ENCODE measurements around the gene TBXAS1.
"Not testable (repeated sequence)": the region's sequence is repeated elsewhere in the genome, so short reads cannot be mapped to it uniquely, and the experiment has no call there.

The TBXAS1 gene

DNA sequence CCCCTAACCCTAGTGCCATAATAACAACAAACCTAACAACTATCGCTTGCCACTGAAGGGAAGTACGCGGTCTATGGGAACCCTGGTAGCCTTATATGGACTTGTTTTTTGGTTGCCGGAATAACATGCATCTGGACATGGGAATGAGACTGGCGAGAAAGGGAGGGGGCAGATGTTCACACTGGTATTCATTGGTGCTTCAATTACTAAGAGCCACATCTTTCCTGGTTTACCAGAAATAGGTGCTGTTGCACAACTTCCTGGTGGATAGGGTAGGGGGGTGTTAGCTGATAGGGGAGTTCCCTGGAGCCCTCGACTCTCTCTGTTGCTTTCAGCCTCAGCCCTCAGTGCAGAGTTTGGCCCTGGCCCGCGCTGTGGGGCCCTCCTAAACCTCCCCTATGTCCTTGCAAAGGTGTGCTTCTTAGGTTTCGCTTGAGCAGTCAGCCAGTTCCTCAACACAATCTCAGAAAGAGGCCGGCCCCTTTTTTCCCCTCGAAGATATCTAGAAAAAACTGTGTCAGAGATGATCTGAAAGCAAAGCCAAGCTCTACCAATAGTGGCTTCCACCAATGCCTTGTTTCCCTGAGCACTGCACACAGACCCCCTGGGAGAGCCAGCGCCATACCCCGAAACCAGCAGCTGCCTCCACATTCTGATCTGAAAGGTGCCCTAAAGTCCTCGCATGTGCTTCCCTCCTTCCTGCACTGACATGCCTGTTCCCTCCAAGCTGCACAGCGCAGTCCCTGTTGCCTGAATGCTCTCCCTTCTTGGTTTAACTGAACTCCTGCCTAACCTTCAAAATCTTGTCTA, 13.5 kb downstream of the TBXAS1 start:
- no CpG with 5 or more reads among the region's 15 CpGs for WGBS (ENCODE audit: insufficient coverage, insufficient read length)
- Histone ChIP-seq H3K4me3 (ENCODE audit: low read length) (no peak overlapping the region), H3K36me3 (ENCODE audit: control insufficient read depth, insufficient read depth, low read length) (no peaks in the 10 kb centered on the region), H3K27ac (ENCODE audit: low read length) (no peak overlapping the region), H3K4me1 (ENCODE audit: control insufficient read depth, insufficient read depth, low read length) (no peaks in the 10 kb centered on the region), H3K9me3 (ENCODE audit: control insufficient read depth, insufficient read depth, low read length) (no peaks in the 10 kb centered on the region), H3K27me3 (ENCODE audit: control insufficient read depth, insufficient read depth, low read length) (no peaks in the 10 kb centered on the region)
- no peak for DNase-seq (ENCODE audit: low read depth, low spot score)

DNA sequence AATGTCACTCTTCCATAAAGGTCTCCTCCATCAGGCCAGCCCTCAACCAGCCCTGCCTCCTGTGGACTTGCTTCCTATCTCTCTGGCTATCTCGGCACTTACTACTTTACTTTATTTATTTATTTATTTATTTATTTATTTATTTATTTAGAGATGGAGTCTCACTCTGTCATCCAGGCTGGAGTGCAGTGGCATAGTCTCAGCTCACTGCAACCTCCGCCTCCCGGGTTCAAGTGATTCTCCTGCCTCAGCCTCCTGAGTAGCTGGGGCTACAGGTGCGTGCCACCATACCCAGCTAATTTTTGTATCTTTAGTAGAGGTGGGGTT, 14.1 kb downstream of the TBXAS1 start:
- H3K4me1 ChIP-seq (ENCODE audit: control insufficient read depth, insufficient read depth, low read length); H3K9me3 ChIP-seq (ENCODE audit: control insufficient read depth, insufficient read depth, low read length); H3K4me3 ChIP-seq (ENCODE audit: low read length); H3K27ac ChIP-seq (ENCODE audit: low read length); H3K27me3 ChIP-seq (ENCODE audit: control insufficient read depth, insufficient read depth, low read length); H3K36me3 ChIP-seq (ENCODE audit: control insufficient read depth, insufficient read depth, low read length); DNase-seq (ENCODE audit: low read depth, low spot score): not testable (repeated sequence)
- WGBS (ENCODE audit: insufficient coverage, insufficient read length): no CpG with 5 or more reads among the region's 4 CpGs

DNA sequence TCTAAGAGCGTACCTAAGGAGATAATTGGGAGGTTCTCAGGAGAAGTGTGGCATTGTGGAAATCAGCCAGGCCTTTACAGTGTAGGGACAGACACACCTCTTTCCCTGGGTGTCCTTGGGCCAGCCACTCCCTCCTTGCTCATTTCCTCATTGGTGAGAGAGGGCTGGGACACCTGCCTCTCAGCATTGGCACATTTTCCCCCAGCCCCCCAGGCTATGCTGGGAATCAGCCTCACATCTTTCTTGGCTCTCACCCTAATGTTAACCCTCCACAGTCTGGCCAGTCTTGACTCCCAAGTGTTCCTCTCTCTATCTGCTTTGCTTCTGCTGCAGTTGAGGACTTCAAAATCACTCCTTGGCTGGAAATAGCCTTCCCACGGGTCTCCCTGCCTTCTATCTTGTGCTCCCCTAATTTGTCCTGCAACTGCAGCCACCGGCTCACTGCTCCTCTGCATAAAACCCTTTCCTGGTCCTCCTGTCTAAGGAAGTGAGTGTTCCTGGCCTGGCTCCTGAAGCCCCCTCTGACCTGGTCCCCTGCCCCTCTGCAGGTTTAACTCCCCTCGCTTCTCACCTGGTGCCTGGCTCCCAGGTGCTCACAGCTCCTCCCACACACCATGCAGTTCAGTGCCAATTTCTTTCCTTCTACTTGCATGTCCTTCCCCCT, 15.8 kb downstream of the TBXAS1 start:
- Histone ChIP-seq H3K27ac (ENCODE audit: low read length) (no peak overlapping the region), H3K9me3 (ENCODE audit: control insufficient read depth, insufficient read depth, low read length) (no peaks in the 10 kb centered on the region), H3K4me3 (ENCODE audit: low read length) (no peak overlapping the region), H3K36me3 (ENCODE audit: control insufficient read depth, insufficient read depth, low read length) (no peaks in the 10 kb centered on the region), H3K4me1 (ENCODE audit: control insufficient read depth, insufficient read depth, low read length) (no peaks in the 10 kb centered on the region), H3K27me3 (ENCODE audit: control insufficient read depth, insufficient read depth, low read length) (no peaks in the 10 kb centered on the region)
- WGBS (ENCODE audit: insufficient coverage, insufficient read length): no CpG with 5 or more reads among the region's 4 CpGs
- DNase-seq (ENCODE audit: low read depth, low spot score): no peak

DNA sequence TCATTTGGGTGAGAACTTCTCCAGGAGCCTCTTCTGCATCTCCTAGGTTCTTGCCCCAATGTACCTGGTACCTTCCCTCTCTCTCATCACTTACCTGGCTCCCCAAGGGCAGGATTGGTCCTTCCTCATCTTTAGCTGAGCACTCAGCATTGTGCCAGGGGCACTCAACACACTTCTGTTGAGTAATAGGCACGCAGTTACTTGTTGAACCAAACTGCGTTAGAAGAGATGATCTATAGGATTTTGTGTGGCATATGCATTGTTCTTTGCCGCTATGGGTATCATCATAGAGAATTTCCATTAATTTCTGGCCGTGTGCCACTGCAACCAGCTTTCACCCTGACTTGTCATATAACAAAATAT, 16.4 kb downstream of the TBXAS1 start:
- H3K9me3 ChIP-seq (ENCODE audit: control insufficient read depth, insufficient read depth, low read length): no peaks in the 10 kb centered on the region
- no peak overlapping the region for H3K27ac ChIP-seq (ENCODE audit: low read length)
- no peak overlapping the region for H3K4me3 ChIP-seq (ENCODE audit: low read length)
- no CpG with 5 or more reads among the region's 4 CpGs for WGBS (ENCODE audit: insufficient coverage, insufficient read length)
- no peak for DNase-seq (ENCODE audit: low read depth, low spot score)
- H3K36me3 ChIP-seq (ENCODE audit: control insufficient read depth, insufficient read depth, low read length): no peaks in the 10 kb centered on the region
- no peaks in the 10 kb centered on the region for H3K27me3 ChIP-seq (ENCODE audit: control insufficient read depth, insufficient read depth, low read length)
- no peaks in the 10 kb centered on the region for H3K4me1 ChIP-seq (ENCODE audit: control insufficient read depth, insufficient read depth, low read length)

DNA sequence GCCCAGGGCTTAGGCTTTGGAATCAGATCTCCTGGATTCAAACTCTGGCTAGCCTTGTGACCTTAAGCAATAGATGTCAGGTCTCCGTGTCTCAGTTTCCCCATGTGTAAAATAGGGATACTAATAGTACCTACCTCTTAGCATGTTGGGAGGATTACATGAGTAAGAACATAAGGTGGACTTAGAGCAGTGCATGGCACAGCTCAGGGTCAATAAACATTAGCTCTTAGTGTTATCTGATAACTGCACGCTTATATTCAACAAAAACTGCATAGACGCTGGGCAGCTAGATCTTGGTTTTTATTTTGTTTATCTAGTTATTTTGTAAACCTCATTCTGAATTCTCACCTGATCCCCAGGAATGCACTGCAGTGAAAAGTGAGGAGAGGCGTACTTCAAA, 17.2 kb downstream of the TBXAS1 start:
- no peaks in the 10 kb centered on the region for H3K27me3 ChIP-seq (ENCODE audit: control insufficient read depth, insufficient read depth, low read length)
- H3K4me3 ChIP-seq (ENCODE audit: low read length): no peak overlapping the region
- no CpG with 5 or more reads among the region's 4 CpGs for WGBS (ENCODE audit: insufficient coverage, insufficient read length)
- no peaks in the 10 kb centered on the region for H3K36me3 ChIP-seq (ENCODE audit: control insufficient read depth, insufficient read depth, low read length)
- H3K9me3 ChIP-seq (ENCODE audit: control insufficient read depth, insufficient read depth, low read length): no peaks in the 10 kb centered on the region
- no peak for DNase-seq (ENCODE audit: low read depth, low spot score)
- H3K4me1 ChIP-seq (ENCODE audit: control insufficient read depth, insufficient read depth, low read length): no peaks in the 10 kb centered on the region
- no peak overlapping the region for H3K27ac ChIP-seq (ENCODE audit: low read length)

DNA sequence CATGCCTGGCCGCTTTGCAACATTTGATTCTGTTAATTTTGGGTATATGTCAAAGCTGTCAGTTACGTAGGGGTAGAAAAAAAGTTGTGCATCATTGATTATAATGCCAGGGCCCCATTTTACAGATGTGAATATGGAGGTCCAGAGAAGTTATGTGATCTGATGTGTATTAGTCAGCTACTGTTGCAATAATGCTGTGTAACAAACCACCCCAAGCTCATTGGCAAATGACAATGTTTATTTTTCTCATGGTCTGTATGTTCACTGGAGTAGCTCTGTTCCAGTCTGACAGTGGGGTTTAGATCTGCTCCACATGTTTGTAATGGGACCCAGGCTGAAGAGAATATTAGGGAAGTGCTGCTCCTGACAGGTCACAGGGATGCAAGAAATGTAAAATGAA, 19.2 kb downstream of the TBXAS1 start:
- no peak for DNase-seq (ENCODE audit: low read depth, low spot score)
- Histone ChIP-seq H3K4me1 (ENCODE audit: control insufficient read depth, insufficient read depth, low read length) (no peaks in the 10 kb centered on the region), H3K27me3 (ENCODE audit: control insufficient read depth, insufficient read depth, low read length) (no peaks in the 10 kb centered on the region), H3K9me3 (ENCODE audit: control insufficient read depth, insufficient read depth, low read length) (no peaks in the 10 kb centered on the region), H3K27ac (ENCODE audit: low read length) (no peak overlapping the region), H3K4me3 (ENCODE audit: low read length) (no peak overlapping the region), H3K36me3 (ENCODE audit: control insufficient read depth, insufficient read depth, low read length) (no peaks in the 10 kb centered on the region)
- WGBS (ENCODE audit: insufficient coverage, insufficient read length): no CpG with 5 or more reads among the region's 2 CpGs

DNA sequence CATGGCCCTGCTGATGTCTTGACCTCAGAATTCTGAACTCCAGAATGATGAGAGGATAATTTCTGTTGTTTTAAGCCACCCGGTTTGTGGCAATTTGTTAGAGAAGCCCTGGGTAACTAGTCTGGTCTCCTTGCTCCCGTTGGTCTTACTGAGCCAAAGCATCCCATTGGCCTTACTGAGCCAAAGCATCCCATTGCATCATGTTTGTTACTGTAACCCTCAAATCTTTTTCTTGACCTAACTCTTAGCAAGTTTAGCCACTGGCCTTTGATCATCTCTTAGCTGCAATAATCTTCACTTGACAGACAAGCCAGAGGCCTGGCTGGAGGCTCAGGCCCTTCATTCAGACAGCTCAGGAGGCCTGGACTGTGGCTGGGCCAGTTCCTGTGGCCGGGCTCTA, 21.8 kb downstream of the TBXAS1 start:
- no peak overlapping the region for H3K4me3 ChIP-seq (ENCODE audit: low read length)
- no peak for DNase-seq (ENCODE audit: low read depth, low spot score)
- WGBS (ENCODE audit: insufficient coverage, insufficient read length): no CpG with 5 or more reads among the region's 3 CpGs
- H3K9me3 ChIP-seq (ENCODE audit: control insufficient read depth, insufficient read depth, low read length): no peaks in the 10 kb centered on the region
- no peaks in the 10 kb centered on the region for H3K27me3 ChIP-seq (ENCODE audit: control insufficient read depth, insufficient read depth, low read length)
- no peaks in the 10 kb centered on the region for H3K36me3 ChIP-seq (ENCODE audit: control insufficient read depth, insufficient read depth, low read length)
- H3K4me1 ChIP-seq (ENCODE audit: control insufficient read depth, insufficient read depth, low read length): no peaks in the 10 kb centered on the region
- no peak overlapping the region for H3K27ac ChIP-seq (ENCODE audit: low read length)

DNA sequence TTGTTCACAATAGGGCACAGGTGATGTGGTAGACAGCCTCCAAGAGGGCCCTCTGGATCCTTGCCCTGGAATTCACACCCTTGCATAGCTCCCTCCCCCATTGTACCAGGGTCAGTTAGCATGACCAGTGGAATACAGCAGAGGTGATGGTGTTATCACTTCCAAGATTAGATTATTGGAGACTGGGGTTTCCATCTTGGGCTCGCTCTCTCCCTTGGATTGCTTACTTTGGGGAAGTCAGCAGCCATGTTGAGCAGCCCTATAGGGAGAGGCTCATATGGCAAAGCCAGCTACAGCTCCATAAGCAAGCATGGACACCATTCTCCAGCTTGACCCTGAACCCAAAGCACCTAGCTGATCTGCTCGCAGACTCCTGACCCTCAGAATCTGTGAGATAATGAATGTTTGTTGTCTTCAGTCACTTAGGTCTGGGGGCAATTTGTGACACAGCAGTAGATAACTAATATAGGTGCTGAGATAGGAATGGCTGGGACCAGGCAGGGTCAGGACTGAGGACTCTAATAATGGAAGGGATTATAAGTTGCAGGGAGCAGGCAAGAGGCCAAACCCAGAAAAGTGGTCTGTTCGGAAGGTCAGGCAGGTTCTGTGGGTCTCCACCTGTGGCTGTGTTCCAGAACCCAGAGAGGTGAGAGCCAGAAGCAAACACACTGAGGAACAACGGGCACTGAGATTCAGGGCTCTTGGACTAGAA, 22.9 kb downstream of the TBXAS1 start:
- no peaks in the 10 kb centered on the region for H3K4me1 ChIP-seq (ENCODE audit: control insufficient read depth, insufficient read depth, low read length)
- no CpG with 5 or more reads among the region's 4 CpGs for WGBS (ENCODE audit: insufficient coverage, insufficient read length)

DNA sequence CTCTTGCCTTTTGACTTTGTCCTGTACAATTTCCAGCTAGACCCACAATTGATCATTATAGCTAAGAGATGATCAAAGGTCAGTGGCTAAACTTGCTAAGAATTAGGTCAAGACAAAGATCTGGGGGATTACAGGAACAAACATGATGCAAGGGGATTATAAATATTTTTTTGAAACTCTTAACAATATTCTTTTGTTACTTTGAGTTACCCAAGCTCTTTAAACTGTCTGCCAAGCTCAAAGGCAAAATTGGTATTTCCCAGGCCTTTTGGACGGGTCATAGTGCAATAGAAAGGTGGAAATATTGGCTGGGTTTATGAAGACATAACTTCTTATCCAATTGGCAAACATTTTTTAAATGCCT, 23.4 kb downstream of the TBXAS1 start:
- Histone ChIP-seq H3K9me3 (ENCODE audit: control insufficient read depth, insufficient read depth, low read length) (no peaks in the 10 kb centered on the region), H3K4me1 (ENCODE audit: control insufficient read depth, insufficient read depth, low read length) (no peaks in the 10 kb centered on the region), H3K4me3 (ENCODE audit: low read length) (no peak overlapping the region), H3K36me3 (ENCODE audit: control insufficient read depth, insufficient read depth, low read length) (no peaks in the 10 kb centered on the region), H3K27me3 (ENCODE audit: control insufficient read depth, insufficient read depth, low read length) (no peaks in the 10 kb centered on the region), H3K27ac (ENCODE audit: low read length) (no peak overlapping the region)
- no CpG with 5 or more reads among the region's 1 CpG for WGBS (ENCODE audit: insufficient coverage, insufficient read length)
- no peak for DNase-seq (ENCODE audit: low read depth, low spot score)

More for the DNA sequence above, 22.9 kb downstream of the TBXAS1 start:
- no peak overlapping the region for H3K27ac ChIP-seq (ENCODE audit: low read length)
- no peaks in the 10 kb centered on the region for H3K36me3 ChIP-seq (ENCODE audit: control insufficient read depth, insufficient read depth, low read length)
- H3K9me3 ChIP-seq (ENCODE audit: control insufficient read depth, insufficient read depth, low read length): no peaks in the 10 kb centered on the region
- no peaks in the 10 kb centered on the region for H3K27me3 ChIP-seq (ENCODE audit: control insufficient read depth, insufficient read depth, low read length)
- no peak overlapping the region for H3K4me3 ChIP-seq (ENCODE audit: low read length)
- no peak for DNase-seq (ENCODE audit: low read depth, low spot score)

DNA sequence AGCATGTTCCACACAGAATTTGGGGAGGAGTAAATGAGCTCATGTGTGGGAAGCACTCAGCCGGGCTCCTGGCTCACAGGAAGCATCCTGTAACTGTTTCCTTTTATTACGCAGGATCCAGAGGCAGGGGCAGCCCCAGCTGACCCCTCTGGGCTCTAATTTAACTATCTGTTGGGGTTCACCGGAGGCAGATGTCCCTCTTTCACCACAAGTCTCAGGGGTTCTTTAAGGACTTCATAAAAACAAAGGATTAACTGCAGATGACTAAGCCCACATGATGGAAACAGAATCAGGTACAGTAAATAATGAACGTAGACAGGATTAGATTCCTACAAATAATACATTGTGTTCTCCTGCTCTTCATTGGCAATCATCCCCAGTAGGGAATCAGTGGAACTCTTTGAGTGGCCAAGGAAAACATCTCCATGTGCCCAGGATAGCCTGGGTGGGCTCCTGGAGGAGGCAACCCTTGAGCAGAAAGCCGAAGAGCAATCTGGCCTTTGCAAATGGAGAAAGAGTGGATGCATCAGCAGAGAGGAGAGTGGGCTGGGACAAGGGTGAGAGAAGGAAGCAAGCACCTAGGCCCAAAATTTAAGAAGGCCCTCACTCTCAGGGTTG, 24.6 kb downstream of the TBXAS1 start:
- WGBS (ENCODE audit: insufficient coverage, insufficient read length): no CpG with 5 or more reads among the region's 5 CpGs
- no peak for DNase-seq (ENCODE audit: low read depth, low spot score)
- H3K4me3 ChIP-seq (ENCODE audit: low read length): no peak overlapping the region
- no peaks in the 10 kb centered on the region for H3K27me3 ChIP-seq (ENCODE audit: control insufficient read depth, insufficient read depth, low read length)
- no peak overlapping the region for H3K27ac ChIP-seq (ENCODE audit: low read length)
- H3K36me3 ChIP-seq (ENCODE audit: control insufficient read depth, insufficient read depth, low read length): no peaks in the 10 kb centered on the region
- H3K4me1 ChIP-seq (ENCODE audit: control insufficient read depth, insufficient read depth, low read length): no peaks in the 10 kb centered on the region
- no peaks in the 10 kb centered on the region for H3K9me3 ChIP-seq (ENCODE audit: control insufficient read depth, insufficient read depth, low read length)
